Measurements from ENCODE around the gene ACOT7. TPM values are rescaled to one million over a fixed set of nuclear protein-coding genes. Genes with fewer than 3 reads are reported as not detected.

The ACOT7 gene
- total RNA-seq, 6 donors from 2014 or later, result 8.2 to 33.4 (median 26.5) TPM

DNA sequence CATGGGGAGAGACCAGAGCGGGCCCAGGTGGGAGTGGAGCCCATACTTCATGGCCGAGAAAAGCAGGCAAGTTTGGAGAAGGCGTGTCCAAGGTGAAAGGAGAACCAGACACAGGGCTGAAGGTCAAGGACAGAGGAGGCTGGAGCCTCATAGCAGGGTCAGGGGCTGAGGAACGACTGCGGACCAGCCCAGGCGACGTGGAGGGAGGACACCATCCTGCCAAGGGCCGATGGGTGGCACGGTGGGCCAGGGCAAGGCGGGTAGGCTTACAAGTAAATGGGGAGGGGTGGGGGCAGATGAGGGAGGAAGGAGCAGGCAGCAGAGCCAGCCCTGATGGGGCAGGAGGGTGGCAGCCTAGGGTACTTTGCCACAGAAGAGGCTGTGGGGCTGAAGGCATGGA lies 114.5 kb downstream of the ACOT7 start:
- no peaks in the 10 kb centered on the region for H3K27me3 ChIP-seq
- no peaks in the 10 kb centered on the region for H3K4me1 ChIP-seq
- no peaks in the 10 kb centered on the region for H3K9me3 ChIP-seq
- peaks cover 0 to 3% (median 0%) of the 10 kb centered on the region in 4 donors for H3K36me3 ChIP-seq
- H3K27ac ChIP-seq, result no peak overlapping the region
- 90 to 96% methylated on average over 10 of the region's 10 CpGs for WGBS, 2 donors
- H3K4me3 ChIP-seq, result no peak overlapping the region
- no peak for ATAC-seq (ENCODE audit: low FRiP score in 2 of 2)
- no peak for TF ChIP-seq POLR2A (IDR thresholded peaks at IDR 0.05)
- no peak for TF ChIP-seq EP300 (IDR thresholded peaks at IDR 0.05)
- TF ChIP-seq, protein P1, sequence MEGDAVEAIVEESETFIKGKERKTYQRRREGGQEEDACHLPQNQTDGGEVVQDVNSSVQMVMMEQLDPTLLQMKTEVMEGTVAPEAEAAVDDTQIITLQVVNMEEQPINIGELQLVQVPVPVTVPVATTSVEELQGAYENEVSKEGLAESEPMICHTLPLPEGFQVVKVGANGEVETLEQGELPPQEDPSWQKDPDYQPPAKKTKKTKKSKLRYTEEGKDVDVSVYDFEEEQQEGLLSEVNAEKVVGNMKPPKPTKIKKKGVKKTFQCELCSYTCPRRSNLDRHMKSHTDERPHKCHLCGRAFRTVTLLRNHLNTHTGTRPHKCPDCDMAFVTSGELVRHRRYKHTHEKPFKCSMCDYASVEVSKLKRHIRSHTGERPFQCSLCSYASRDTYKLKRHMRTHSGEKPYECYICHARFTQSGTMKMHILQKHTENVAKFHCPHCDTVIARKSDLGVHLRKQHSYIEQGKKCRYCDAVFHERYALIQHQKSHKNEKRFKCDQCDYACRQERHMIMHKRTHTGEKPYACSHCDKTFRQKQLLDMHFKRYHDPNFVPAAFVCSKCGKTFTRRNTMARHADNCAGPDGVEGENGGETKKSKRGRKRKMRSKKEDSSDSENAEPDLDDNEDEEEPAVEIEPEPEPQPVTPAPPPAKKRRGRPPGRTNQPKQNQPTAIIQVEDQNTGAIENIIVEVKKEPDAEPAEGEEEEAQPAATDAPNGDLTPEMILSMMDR (IDR thresholded peaks at IDR 0.05), result no peak
- TF ChIP-seq POLR2AphosphoS5 (IDR thresholded peaks at IDR 0.05), result no peak
- peak in 1 of 2 donors; percentile 67 for DNase-seq

DNA sequence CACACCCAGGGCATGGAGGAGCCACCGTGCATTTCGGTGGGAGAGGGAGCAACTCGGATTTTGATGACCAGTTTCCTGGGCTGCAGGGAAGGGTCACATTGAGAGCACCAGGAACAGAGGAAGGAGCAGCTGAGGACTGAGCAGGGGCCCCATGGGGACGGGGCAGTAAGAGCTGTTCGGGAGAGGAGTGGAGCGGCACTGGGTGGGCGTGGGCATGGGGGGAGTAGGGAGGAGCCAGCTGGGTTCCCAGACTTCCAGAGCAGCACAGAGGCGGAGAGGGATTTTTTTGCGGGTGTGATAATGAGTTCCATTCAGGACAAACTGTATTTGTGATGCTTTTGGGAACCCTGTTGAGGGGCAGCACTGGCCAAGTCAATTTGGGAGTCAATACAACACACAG lies 115.3 kb downstream of the ACOT7 start:
- Histone ChIP-seq H3K27me3 (no peaks in the 10 kb centered on the region), H3K9me3 (no peaks in the 10 kb centered on the region), H3K4me3 (no peak overlapping the region), H3K4me1 (no peaks in the 10 kb centered on the region), H3K27ac (no peak overlapping the region), H3K36me3 (peaks cover 0 to 3% (median 0%) of the 10 kb centered on the region in 4 donors)
- WGBS, 2 donors, result 95 to 96% methylated on average over 9 of the region's 9 CpGs
- TF ChIP-seq, protein P1 (IDR thresholded peaks at IDR 0.05), result no peak
- TF ChIP-seq POLR2A (IDR thresholded peaks at IDR 0.05) (no peak), EP300 (IDR thresholded peaks at IDR 0.05) (no peak), POLR2AphosphoS5 (IDR thresholded peaks at IDR 0.05) (no peak)
- ATAC-seq (ENCODE audit: low FRiP score in 2 of 2) (no peak), DNase-seq (no peak)

DNA sequence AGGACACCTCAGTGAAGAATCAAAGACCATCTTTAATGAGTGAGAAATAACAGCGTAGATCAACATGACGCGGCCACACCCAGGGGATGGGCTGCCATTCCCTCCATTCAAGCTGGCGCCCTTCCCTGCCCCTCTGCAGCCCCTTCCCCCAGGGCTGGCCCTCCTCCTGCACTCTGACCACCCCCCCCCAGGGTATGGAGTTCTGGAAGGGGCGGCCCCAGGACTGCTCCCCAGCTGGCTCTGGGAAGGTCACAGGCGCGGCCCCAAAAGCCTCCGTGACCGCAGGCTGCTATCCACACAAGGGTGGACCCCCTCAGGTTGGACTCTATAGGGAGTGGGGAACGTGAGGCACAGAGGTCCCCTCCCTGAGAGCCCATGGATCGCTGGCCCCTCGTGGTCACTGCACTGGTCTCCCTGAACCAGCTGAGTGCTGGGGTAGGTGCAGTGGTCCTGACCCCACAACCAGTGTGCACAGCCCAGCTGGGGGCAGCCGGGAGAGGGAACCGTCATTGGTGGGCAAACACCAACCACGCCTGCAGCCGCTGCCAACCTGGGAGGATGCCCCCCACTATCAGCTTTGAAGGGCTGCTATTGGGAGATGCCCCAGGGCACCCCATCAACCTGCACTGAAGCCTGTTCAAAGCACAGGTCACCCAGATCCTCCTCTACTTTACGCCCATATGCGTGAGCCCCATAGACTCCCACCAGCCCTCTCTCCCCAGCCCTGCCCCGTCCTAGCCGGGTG lies 116.6 kb downstream of the ACOT7 start:
- no peaks in the 10 kb centered on the region for H3K27me3 ChIP-seq
- peak overlapping the region in 2 of 4 donors; percentile 53 for H3K27ac ChIP-seq
- WGBS, 2 donors, result 91 to 92% methylated on average over 13 to 17 of the region's 20 CpGs
- TF ChIP-seq, protein P1 (IDR thresholded peaks at IDR 0.05), result no peak
- no peak for TF ChIP-seq EP300 (IDR thresholded peaks at IDR 0.05)
- no peak for TF ChIP-seq POLR2AphosphoS5 (IDR thresholded peaks at IDR 0.05)
- TF ChIP-seq POLR2A (IDR thresholded peaks at IDR 0.05), result no peak
- no peak overlapping the region for H3K4me3 ChIP-seq
- no peaks in the 10 kb centered on the region for H3K9me3 ChIP-seq
- DNase-seq (no peak), ATAC-seq (ENCODE audit: low FRiP score in 2 of 2) (no peak)
- H3K36me3 ChIP-seq, result peaks cover 0 to 3% (median 0%) of the 10 kb centered on the region in 4 donors
- no peaks in the 10 kb centered on the region for H3K4me1 ChIP-seq

DNA sequence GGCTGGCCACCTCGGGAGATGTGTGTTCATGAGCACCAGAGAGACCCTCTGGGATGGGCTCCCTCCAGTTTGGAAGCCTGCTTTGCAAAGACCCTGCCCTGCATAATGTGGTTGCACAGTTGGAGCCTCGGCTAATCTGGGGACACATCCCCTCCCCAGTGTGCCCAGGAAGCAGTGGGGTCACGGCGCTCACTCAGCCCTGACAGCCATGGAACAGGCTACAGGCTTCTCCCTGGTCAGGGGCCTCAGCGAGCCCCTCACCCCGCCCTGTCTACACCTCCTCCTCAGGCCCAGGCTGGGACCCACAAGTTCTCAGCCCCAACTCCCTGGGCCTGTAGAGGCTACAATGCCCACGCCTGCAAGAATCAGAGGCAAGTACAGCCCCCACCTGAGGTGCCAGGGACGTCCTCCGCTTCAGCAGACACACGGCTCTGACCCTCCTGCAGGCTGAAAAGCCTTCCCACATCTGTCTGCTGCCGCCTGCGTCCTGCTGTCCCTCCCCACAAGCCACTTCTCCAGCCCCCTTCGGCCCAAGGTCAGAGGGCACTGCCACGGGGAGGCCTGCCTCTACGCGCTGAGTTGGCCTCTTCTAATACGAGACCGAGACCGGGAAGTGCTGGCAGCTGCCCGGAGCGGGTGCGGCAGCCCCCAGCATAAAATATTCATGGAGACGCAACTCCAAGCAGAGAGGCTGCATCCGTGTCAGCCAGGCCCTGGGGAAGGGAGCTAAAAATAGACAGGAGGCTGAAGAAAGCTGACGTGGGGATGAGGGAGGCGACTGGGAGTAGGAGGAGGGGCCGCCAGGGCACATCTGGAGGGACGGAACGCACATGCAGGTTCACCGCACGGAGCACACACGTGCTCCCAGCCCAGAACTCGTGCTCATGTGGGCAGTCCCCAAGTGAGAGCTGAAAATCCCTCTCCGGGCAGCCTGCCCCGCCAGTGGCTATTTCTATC lies 117.5 kb downstream of the ACOT7 start:
- no peak overlapping the region for H3K4me3 ChIP-seq
- WGBS, 2 donors, result 75 to 82% methylated on average over 25 to 31 of the region's 35 CpGs
- peak in 1 of 2 donors; percentile 16 for ATAC-seq (ENCODE audit: low FRiP score in 2 of 2)
- DNase-seq, result no peak
- peaks cover 0 to 3% (median 0%) of the 10 kb centered on the region in 4 donors for H3K36me3 ChIP-seq
- no peaks in the 10 kb centered on the region for H3K9me3 ChIP-seq
- no peak for TF ChIP-seq POLR2A (IDR thresholded peaks at IDR 0.05)
- TF ChIP-seq EP300 (IDR thresholded peaks at IDR 0.05), result no peak
- TF ChIP-seq, protein P1 (IDR thresholded peaks at IDR 0.05), result no peak
- TF ChIP-seq POLR2AphosphoS5 (IDR thresholded peaks at IDR 0.05), result peak in 1 of 2 donors; percentile 12
- H3K27ac ChIP-seq, result peak overlapping the region in 2 of 4 donors; percentile 53
- no peaks in the 10 kb centered on the region for H3K27me3 ChIP-seq
- no peaks in the 10 kb centered on the region for H3K4me1 ChIP-seq
